GM19099 (cell line): ENCODE results near the gene TXNDC17.

Experiments used
- POLR2A ChIP-seq: IDR thresholded peaks from 3 replicates; pipeline ENCODE4 v1.6.1; 2011; ENCODE audit warnings: low read depth; ENCODE audit not compliant: insufficient read length; ENCODE audit errors: extremely low read depth

Gene TXNDC17

DNA sequence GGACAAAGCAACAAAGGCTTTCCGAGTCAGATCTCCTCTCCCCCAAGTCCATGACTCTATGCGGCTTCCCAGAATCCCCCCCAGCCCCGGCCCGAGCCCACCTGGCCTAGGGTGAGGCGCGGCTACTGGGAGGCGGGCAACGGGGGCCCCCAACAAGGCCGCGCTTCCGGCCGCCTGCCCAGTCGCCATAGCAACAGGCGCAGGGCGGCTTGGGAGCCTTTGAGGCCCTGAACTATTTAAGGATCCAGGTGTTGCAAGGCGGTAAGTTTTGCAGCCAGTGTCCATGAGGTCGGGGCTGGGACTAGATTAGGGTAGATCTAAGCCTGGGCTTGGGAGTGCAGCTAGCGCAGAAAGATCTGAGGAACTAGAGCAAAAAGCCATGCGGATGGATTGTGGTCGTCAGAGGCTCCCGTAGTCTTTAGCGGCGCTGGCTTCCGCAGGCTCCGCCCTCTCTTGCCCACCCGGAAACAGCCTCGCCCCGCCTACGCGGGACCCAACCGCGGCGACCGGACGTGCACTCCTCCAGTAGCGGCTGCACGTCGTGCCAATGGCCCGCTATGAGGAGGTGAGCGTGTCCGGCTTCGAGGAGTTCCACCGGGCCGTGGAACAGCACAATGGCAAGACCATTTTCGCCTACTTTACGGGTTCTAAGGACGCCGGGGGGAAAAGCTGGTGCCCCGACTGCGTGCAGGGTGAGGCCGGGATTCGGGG lies at the start of gene TXNDC17, which contains the start of gene KIAA0753:
TSS of gene TXNDC17 (plus strand) at position 525 of the 711 bp plus-strand sequence. CDS start at position 548, 23 bp downstream.
TSS of gene KIAA0753 (minus strand) at position 176 of the 711 bp plus-strand sequence. CDS start 5,608 bp downstream, outside the sequence.
- TF ChIP-seq POLR2A: peak; percentile 98

GRCh38 chr17:6591599-6592158 lies 49.2 kb upstream of the TXNDC17 start:
- no peak for TF ChIP-seq POLR2A

- TF ChIP-seq POLR2A: no peak
Measured at GRCh38 chr17:6592173-6592572, 48.7 kb upstream of the TXNDC17 start.

GRCh38 chr17:6596081-6596480 lies 44.8 kb upstream of the TXNDC17 start:
- TF ChIP-seq POLR2A: no peak

GRCh38 chr17:6596511-6596910 lies 44.3 kb upstream of the TXNDC17 start:
- TF ChIP-seq POLR2A: no peak

- no peak for TF ChIP-seq POLR2A
Measured at GRCh38 chr17:6596941-6597340, 43.9 kb upstream of the TXNDC17 start.

DNA sequence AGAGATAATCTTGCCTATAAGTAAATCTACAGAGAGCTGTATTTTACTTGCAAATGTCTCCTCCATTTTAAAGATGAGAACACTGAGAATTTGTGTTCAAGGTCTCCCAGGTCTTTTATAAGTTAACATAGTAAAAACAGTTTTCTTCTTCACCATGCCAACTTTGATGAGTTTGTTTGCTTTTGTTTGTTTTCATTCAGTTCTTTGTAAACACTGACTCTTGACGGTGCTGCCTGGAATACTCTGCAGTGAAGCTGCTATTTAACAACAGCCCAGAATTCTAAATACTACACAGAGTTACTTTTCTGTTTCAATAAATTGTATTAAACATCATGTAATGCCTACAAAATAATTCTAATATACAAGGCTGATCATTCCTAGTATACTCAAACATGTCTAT lies 43.1 kb upstream of the TXNDC17 start:
- no peak for TF ChIP-seq POLR2A

- no peak for TF ChIP-seq POLR2A
Measured at GRCh38 chr17:6599364-6599763, 41.5 kb upstream of the TXNDC17 start.

- TF ChIP-seq POLR2A: no peak
Measured at GRCh38 chr17:6602141-6602540, 38.7 kb upstream of the TXNDC17 start.

DNA sequence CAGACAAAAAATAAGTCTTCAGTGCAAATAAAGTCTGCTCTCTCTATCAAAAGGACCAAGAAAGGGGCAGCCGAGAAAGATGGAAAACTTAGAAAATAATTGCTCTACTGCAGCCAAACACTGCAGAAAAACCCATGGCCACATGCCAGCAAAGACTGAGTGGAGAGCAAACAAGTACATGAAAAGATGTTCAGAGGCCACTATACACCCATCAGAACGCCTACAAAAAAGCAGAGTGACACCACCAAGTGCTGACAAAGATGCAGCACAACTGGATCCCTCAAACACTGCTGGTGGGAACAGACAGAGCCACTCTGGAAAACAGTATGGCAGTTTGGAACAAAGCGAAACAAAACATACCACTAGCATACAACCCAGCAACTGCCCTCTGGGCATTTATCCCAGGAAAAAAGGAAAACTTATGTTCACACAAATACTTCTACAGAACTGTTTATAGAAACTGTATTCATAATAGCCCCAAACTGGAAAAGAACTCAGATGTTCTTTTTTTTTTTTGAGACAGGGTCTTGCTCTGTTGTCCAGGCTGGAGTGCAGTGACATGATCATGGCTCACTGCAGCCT lies 37.0 kb upstream of the TXNDC17 start:
- no peak for TF ChIP-seq POLR2A

GRCh38 chr17:6605142-6605541 lies 35.7 kb upstream of the TXNDC17 start:
- TF ChIP-seq POLR2A: no peak

- no peak for TF ChIP-seq POLR2A
Measured at GRCh38 chr17:6608321-6608720, 32.5 kb upstream of the TXNDC17 start.

GRCh38 chr17:6610011-6610410 lies 30.8 kb upstream of the TXNDC17 start:
- no peak for TF ChIP-seq POLR2A

DNA sequence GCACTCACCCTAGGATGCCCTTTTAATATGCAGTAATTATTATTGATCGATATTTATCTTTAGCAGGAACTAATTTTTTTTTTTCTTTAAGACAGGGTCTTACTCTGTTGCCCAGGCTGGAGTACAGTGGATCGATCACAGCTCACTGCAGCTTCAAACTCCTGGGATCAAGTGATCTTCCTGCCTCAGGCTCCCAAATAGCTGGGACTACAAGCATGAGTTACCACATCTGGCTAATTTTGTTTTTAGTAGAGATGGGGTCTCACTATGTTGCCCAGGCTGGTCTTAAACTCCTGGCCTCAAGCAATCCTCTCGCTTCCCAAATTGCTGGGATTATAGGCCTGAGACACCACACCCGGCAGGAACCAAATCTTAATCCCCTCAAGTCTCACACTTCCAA lies 29.6 kb upstream of the TXNDC17 start:
- TF ChIP-seq POLR2A: no peak

DNA sequence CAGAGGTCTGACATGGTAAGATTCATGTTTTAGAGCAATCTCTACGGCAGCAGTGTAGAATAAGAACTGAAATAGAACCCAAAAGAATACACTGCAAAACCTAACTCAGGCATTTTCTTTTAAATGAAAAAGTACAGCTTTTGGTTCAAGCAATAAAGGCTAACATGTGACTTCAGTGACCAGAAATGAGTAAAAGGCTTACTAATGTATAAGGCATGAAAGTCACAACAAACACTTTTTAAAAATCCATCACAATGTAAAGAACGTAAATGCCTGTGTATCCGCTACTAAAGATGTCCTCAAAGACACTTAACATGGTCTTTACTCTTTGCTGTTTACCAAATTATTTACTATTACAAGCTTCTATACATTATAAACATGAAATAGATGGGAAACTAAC lies 16.9 kb upstream of the TXNDC17 start:
- no peak for TF ChIP-seq POLR2A

- no peak for TF ChIP-seq POLR2A
Measured at GRCh38 chr17:6626616-6627015, 14.2 kb upstream of the TXNDC17 start.

DNA sequence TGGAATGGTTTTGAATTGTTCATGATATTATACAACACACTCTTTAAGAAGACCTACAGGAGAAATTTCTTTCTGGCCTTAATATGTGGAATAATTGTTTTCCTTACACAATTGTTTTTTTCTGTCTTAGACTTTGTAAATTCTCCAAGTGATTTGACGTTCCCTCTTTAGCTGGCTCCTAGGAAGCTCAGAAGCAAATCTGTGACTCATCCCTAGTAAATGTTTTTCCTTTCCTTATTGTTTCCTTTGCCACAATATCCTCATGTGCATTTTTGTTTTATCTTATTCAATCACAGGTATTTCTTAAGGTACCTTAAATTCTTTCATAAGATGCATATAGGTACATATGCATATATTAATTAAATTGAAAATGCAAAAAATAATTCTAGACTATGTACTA lies 13.8 kb upstream of the TXNDC17 start:
- no peak for TF ChIP-seq POLR2A

- TF ChIP-seq POLR2A: no peak
Measured at GRCh38 chr17:6630390-6630789, 10.5 kb upstream of the TXNDC17 start.
